DMS53 treated with DMSO at 0.1 percent for 48 hours (cell line): ENCODE results near the gene TNNT1.
"Not testable (repeated sequence)": the region's sequence is repeated elsewhere in the genome, so short reads cannot be mapped to it uniquely, and the experiment has no call there.

Experiments used
- DNase-seq: peaks from one replicate; lab custom pipeline; 2025; ENCODE audit not compliant: unreplicated experiment; lab: John Stamatoyannopoulos, UW

Gene TNNT1

DNA sequence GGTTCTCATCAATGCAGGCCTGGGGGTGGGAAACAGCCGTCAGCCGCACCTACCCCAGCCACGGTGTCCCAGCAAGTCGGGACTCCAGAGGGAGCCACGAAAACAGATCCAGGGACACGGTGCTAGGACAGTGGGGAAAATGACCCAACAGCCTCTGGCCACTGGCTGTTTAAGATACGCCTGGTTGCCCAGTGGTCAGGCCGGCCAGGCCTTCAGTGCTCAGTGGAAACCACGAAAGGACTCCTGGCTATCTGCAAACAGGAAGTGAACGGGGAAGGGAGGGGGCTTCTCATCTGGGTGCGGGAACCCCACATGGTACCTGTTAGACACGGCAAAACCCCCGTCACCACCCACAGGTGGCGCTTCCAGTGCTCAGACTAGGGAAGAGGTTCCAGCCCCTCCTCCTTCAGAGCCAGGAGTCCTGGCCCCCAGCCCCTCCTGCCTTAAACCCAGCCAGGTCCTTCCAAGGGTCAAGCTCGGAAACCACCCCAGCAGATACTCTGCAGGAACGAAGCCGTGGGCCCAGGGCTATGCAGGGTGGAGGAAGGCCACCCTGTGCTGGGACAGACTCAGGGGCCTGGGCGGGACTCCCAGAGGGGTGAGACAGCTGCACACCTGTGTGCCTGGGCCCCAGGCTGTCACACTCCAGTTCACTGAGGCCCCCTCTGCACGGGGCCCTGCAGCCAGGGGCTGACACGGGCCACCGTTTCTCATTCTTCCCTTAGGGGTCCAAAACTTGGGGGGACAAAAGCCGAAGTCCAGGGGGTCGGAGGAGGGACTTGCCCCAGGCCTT lies 36.0 kb downstream of the TNNT1 start:
- DNase-seq: no peak

DNA sequence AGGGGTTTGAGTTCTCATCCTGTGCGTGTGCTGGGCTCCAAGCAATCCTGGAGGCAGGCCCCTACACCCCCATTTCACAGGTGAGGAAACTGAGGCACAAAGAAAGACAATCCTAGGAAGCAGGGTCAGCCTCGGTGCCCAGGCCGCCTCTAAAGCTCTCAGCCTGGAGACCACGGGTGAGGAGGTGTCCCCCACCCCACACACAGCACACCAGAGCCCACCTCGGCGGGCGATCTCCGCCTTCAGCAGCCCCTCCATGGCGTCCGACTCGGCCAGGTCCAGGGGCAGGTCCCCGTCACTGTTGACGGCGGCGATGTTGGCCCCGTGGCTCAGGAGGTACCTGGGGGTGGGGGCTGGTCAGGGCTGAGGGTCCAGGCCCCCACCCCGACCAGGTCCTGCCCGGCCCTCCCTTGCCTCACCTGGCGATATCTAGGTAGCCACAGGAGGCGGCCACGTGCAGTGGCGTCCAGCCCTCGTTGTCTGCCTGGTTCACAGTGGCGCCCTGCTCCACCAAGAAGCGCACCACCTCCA lies 36.7 kb downstream of the TNNT1 start:
- no peak for DNase-seq

- no peak for DNase-seq
These were observed 37.7 kb downstream of the TNNT1 start for GRCh38 chr19:55111238-55111831.

- DNase-seq: no peak
These were observed 39.3 kb downstream of the TNNT1 start for GRCh38 chr19:55109527-55110291.

DNA sequence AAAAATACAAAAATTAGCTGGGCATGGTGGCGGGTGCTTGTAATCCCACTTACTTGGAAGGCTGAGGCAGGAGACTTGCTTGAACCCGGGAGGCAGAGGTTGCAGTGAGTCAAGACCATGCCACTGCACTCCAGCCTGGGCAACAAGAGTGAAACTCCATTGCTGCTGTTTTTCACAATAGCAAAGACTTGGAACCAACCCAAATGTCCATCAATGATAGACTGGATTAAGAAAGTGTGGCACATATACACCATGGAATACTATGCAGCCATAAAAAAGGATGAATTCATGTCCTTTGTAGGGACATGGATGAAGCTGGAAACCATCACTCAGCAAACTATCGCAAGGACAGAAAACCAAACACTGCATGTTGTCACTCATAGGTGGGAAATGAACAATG lies 41.8 kb downstream of the TNNT1 start:
- not testable (repeated sequence) for DNase-seq

DNA sequence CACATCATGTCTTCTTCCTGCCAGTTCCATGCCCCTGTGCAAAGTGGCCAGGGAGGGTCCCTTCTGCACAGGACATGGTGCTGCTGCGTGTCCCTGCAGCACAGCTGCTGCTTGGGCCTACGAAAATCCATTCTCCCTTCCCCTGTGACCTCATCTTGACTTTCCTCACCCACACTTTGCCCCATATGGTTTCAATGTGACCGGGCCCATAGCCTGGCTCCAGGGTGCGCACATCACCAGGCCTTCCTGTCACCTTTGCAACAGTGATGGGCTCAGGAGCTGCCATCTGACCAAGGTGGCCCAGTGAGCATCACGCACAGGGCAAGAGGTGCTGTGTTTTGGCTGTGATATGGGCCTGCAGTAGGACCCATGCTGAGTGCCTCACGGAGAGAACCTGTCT lies 42.4 kb downstream of the TNNT1 start:
- no peak for DNase-seq

GRCh38 chr19:55105237-55105636 lies 43.8 kb downstream of the TNNT1 start:
- DNase-seq: no peak

- no peak for DNase-seq
These were observed 45.8 kb downstream of the TNNT1 start for GRCh38 chr19:55103190-55103589.

DNA sequence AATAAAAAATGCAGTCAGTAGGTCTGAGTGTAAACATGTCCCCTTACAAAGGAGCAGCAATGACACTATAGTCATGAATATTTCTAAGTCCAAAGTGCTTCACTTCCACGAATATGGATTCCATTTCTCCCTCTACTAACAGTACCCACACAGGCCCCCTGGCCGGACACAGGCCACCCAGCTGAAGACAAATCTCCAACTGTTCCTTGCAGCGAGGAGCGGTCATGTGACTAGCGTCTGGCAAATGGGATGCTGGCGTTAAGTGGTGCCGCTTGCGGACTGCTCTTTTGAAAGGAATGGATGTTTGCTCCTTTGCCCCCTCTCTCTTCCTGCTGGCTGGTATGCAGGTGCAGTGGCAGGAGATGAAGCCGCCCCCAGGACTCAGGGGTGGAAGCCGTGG lies 47.7 kb downstream of the TNNT1 start:
- DNase-seq: no peak

DNA sequence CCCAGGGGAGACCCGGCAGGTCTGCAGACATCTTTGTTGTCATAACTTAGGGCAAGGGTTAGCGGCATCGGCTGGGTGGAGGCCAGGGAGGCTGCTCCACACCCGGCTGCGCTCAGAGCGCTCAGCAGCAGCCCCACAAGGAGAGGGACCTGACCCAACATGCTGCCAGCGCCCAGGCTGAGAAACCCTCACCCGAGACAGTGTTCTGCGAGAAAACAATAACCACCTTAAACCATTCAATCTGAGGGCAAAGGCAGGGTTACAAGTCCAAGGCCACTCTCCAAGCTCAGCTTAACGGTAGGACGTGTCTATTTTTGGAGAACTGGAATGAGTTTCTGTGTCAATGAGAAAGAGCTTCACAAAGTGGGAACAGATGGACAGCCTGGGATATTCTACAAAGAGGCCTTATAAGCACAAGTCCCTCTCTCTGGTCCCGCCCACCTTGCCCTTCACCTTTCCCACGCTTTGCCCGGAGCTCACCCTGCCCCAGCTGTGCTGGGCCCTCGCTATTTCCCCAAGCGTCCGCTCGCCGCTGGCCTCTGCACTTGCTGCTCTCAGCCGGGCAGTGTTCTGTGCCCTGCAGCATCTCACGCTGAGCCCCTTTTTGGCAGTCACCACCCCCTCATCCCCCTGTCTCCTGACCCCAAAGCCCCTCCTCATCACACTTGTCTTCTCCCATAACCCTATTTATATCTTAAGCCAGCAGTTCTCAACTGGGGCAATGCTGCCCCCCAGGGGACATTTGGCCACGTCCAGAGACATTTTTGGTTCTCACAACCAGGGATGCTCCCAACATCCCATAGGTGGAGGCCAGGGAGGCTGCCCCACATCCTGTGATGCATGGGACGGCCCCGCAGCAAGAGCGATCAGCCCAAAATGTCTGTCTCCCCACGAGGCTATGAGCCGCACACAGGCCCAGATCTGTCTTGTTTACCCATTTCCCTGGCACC lies 49.2 kb downstream of the TNNT1 start:
- no peak for DNase-seq

GRCh38 chr19:55098716-55099556 lies 50.1 kb downstream of the TNNT1 start:
- no peak for DNase-seq

GRCh38 chr19:55097864-55098715 lies 50.9 kb downstream of the TNNT1 start:
- DNase-seq: no peak

GRCh38 chr19:55096061-55096701 lies 52.8 kb downstream of the TNNT1 start:
- DNase-seq: no peak

DNA sequence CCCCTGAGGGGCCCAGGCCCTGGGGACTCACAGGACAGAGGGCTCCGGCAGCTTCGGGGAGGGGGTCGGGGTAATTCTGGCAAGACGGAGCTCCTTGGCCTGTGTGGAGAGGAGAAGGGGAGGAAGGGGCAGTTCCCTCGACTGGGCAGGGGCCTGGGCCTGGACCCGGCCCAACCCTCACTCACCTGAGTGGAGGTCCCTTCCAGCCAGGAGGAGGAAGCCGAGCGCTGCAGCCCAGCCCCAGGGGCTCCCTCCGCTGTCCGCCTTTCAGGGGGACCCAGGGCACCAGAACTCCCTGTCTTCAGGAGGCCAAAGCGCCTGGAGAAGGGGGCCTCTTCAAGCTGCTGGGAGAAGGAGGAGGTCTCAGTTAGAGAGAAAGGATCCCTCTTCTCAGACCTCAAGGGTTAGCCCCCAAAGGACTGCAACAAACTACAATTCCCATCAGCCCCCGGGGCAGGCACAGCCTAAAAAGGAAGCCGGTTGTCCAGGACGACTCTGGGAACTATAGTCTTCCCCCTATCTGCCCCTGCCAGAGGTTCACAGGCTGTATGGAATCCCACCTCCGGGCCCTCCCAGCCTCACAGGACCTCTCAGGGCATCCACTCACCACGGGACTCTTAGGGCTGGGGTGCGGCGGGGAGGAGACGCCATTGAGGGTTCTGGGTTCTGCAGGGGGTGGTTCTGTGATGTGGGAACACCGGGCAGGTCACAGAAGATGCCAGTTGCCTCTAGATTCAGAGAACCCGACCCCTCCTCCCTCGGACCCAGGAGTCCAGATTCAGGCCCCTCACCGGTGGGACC lies 53.5 kb downstream of the TNNT1 start:
- DNase-seq: no peak

DNA sequence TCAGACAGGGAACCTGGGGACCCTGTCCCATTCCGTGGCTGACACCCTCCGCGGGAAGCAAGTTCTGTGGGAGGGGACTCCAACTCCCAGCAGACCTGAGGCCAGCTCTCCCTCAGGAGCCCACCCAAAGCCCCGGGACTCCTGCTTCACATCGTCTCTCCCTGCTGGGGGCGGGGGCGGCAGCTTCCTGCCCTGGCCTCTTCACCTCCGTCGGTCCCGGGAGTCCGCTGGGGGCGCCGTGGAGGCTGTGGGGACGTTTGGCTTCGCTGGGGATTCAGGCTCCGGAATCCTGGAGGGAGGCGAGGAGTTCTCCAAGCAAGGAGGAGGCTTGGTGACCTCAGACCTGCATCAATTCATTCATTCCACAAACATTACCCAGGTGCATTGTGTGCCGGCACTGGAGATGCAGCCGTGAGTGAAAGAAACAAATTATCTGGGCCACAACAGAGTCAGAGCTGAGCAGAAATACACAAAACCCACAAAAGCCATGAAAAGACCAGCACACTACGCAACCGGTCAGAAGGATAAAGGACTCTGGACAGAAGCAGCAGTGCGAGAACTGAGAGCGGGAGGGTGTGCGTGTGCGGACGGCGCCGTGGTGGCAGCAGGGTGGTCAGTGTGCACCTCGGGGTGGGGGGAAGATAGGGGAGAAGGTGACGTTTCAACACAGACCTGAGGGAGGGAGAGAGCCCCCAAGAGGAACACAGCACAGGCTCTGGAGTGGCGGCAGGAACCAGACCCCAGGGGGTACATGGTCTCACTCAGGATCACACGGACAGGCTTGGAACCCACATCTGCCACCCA lies 54.3 kb downstream of the TNNT1 start:
- no peak for DNase-seq

GRCh38 chr19:55092423-55093318 lies 56.3 kb downstream of the TNNT1 start:
- DNase-seq: no peak
